ENCODE data around the gene SPATA17.
A peak's percentile ranks its signal among the peaks of the same experiment; 100 is the strongest.

SPATA17 gene

DNA sequence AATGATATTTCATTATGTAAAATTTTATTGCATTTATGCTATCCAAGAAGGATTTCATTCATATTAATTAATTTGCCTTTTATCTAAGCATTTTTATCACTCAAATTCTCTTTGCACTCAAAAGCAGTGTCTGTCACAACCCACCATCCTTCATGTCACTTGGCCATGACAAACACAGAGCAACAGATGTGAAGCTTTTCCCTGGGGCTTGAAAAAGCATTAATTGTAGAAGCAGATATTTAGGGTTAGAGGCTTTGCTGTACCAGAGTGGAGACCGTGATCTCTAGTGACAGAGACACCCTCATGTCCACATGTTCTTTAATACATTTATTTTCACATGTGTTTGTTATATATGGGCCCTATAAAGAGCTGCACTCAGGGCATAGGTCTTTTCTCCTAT is 230.5 kb downstream of the SPATA17 start:
- DNase-seq, result no peak

DNA sequence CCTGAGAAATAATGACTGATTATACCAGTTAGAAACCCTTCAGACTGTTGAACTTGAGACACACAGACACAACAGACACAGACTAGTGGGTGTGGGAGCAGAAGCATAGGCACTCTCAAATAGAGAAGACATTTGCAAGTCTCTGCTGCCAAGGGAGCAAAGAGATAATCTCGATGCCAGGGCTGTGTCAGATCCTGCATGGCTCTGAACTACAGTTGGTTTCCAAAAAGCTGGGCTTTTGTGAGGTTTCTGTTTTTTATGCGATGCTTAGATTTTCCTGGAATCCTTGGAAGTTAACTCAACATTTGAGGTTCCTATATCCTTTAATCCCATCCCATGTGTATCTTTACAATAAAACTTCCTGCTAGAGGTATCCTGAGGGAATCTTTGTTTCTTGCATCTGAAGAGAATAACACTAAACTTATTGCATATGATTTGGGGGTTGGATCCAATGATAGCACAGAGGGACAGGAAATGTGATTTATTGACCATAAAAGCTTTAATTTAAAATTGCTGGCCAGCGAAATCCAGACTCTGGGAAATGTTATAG is 236.4 kb downstream of the SPATA17 start:
- DNase-seq, result no peak

DNA sequence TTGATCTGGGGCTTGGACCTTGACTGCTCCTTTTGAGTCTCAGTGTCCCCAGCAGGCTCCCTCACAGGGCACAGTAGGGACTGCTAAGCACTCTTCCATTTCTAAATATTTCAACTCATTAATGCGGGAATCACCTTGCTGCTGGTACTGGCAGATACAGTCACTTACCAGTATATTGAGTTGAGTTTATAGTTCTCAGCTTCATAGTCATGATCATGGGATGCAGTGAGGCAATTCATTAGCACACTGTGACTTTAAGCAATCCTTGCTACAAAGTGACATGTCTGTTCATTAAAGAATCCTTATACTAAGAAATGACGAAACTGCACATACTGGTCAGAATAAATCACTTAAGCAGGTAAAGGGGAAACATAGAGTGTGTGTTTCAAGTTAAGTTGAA is 240.8 kb downstream of the SPATA17 start:
- no peak for DNase-seq

DNA sequence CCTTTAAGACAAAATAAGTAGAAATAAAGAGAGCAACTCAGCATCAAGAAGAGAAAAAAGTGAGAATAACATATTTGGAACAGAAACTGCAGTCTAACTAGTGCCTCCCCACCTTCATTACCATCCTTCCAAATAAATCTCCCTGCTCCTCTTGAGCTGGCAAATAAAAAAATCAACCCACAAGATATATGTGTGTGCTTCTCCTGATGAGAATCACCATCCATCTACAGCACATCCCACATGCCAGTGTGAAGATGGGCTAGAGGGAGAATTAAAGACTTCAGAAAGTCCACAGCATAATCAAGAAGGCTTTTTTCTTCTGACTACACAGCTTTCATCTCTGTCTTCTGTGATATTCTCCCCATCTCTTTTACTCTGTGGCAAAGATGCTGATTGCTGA is 244.1 kb downstream of the SPATA17 start:
- no peak for DNase-seq

DNA sequence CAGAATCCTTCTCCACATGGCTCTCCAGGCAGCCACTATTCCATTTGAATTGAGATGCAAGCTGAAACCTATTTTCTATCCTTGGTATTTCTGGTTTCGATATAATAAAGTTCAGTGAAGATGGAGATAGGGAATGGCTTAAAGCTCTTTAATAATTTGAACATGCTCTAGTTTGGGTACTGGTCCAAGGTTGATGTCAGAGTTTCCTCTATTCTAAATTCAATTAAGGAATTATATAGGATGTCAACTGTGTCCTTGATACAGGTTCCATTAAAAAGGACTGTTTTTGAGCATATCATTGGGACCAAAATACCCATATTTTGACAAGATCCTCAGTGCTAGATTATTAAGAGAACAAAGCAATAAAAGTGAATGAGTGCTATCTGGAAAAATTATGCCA is 245.3 kb downstream of the SPATA17 start:
- DNase-seq, result no peak

DNA sequence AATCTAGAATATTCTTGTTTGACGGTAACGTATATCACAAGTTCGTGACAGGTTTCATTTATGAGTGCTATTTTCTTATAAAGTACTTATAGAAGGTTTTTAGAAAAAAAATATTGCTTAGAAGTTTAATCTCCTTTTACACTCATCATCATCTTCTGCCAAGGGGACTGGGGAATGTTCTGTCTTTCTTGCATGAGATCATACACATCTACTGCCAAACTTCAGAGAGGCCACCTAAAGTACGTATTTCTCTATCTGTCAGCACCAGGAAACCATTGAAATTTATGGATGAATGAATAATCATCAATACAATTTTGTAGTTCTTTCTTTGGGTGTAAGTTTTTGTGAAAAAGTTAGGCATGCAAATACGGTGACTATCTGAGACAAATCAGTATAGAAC is 245.8 kb downstream of the SPATA17 start:
- no peak for DNase-seq

DNA sequence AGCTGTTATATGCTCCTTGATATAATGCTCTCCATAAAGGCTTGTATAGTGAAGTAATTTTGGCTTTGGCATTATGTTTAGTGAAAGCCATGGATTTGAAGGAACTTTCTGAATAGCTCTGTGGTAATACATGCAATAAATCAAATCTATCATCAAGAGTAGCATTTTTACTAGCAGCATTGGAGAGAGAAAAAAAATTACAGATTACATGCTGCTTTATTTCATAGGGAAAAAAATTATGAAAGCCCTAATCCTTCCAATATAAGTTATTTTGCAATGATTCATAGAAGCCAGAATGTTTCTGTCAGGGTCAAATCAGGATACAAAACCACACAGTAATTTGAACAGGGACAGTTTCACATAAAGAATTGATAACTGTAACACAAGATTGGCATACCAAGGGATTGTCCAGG is 250.0 kb downstream of the SPATA17 start:
- DNase-seq, result no peak

DNA sequence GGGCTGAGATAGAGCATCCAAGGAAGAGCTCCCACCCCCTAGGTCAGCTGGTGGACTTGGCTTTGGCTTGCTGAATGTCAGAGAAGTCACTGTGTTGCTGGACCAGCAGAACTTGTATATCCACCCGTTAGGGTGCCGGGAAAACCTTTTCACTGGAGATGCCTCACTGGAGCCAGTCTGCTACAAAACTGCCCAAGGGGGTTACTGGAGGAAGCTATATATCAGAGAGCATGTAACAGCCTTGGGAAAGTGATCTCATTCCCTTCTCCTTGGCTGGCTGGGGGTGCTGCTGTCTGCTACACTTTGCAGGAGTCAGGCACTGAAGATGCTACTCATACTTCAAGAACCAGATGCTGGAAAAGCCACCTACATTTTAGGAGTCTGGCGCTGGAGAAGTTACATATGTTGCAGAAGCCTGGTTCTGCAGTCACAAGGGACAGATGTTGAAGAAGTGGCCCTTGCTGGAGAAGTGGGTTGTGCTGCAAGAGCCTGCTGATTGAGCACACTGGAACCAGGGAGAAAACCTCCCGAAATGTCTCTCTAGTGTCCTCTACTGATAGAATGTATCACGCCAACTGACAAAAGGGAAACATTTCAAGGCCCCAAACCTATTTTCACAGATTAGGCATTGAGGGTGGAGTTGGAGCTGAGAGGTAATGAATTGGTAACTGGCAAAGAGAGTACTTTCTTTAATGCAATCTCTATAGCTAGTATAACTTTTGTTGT is 250.6 kb downstream of the SPATA17 start:
- DNase-seq, result no peak

DNA sequence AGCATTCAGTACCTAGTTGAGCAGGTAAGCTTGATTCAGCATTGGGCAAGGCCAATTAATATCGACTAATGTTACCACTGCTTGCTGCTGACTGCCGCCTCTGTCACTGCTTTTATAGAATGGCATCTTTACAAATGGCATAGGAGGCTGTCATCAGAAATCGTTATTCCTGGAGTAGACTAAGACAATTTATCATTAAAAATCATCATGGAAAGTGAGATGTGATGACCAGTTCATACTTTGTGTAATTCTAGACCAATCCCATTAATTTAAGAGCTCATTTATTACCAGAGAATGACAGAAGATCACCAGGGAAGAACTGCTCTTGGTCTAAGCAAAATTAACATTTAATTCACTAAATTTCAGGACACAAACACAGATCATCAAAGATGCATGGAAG is 254.0 kb downstream of the SPATA17 start:
- DNase-seq, result no peak

DNA sequence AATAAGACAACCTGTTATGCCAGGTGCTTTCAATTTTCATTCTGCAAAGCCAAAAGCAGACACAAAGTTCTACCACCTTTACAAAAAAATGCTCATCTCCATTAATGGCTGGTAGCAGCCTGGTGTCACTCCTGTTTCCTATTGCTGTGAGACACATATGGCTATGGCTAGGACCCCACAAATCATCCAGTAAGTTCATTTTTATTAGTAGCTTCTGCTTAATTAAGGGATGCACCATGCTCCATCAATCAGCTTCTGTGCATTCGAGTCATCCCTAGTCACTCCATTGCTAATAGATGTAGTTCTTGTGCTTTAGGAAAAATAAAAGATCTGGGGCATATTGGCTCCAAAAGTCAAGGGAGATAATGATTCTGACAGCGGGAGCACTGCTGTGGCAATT is 257.2 kb downstream of the SPATA17 start:
- no peak for DNase-seq

DNA sequence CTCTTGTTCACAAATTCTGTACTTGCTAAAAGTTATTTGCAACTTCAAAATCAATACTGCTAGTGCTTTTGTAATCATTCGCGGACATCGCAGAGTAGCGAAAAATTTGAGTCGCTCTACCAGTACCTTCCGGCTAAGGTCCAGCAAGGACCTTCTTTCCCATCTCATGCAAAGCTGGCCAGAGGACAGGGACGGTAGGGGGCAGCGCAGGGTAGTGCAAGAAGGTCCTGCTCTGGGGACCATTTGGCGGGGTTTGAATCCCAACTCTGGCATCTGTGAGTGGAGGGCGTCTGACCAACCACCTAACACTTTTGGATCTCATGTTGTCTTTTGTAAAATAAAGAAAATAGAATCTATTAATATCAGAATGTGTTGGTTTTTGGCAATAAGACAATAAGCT is 258.3 kb downstream of the SPATA17 start:
- DNase-seq, result no peak

DNA sequence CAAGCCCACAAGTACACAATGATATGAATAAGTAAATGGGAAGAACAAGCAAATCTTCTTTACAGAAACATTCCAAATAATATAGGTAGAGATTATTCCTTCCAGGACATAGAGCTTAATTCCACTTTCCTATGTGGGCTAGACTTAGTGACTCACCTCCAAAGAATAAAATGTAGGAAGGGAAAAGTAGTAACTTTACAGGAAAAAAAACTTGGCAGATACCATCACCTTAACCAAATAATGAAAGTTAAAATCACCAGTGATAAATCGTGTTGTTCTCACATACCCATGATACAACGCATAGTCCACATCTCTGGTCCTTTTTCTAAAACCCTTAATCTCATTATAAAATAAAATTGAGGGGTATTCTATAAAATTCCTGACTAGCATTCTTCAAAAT is 260.8 kb downstream of the SPATA17 start:
- no peak for DNase-seq

DNA sequence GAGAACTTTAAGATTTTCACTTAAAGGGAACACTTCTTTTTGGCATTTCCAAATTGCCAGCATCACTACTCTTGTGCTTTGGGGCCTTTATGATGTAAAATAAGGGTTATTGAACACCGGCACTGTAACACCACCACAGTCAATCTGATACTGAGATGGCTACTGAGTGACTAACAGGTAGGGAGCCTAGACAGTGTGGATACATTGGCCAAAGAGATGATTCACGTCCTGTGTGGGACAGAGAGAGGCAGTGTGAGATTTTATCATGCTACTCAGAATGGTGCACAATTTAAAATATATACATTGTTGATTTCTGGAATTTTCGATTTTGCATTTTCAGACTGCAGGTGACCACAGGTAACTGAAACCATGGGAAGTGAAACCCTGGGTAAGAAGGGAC is 261.6 kb downstream of the SPATA17 start:
- DNase-seq, result no peak

DNA sequence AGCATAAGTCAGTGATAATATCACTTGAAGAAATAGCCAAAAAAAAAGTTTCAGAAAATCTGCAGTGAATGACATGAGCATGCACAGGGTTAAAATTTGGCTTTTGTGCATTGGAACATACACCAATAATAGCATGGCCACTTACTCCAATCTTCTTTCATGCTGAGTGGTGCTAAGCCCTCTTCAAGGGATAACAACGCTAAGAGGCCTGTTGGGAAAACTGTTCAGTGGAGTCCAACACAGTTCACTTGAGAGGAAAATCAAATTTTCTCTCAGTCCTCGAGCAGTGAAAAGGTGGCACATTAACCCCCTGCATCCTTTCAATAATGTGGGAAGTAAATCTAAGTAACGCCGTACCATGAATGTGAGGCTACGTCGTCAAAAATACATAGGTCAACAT is 264.7 kb downstream of the SPATA17 start:
- DNase-seq, result no peak

DNA sequence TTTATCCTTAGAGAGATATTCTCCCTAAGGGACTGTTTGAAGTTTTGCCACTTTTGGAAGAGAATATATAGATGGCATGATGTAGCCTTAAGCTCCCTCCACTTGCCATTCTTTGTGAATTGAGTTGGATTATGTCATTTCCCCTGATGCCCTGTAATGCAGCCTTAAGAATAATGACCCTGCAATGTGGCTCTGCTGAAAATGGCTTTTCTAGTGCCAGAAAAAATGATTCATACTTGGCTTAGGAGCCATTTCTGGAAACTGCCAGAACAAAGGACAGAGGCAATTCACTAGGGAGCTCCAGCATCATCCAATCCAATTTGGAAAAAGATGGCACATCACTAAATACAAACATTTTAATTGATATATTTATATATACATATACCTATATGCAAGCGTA is 265.3 kb downstream of the SPATA17 start:
- DNase-seq, result no peak

DNA sequence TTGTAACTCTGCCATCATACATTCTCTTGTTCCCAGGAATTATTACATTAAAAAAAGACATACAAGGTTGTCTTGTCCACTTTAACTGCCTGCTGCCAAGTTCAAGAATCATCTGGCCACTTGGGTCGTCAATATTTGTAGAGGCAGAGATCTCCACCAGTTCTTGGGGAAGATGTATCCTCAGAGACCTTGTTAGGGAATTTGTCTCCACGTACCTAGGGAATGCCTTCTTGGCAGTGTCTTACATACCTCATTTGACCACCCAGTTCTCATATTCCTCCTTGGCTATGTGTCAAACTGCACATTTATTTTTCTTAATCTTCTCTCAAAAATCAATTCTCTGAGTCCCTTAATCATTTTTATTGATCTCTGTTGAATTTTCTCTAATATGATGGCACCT is 266.0 kb downstream of the SPATA17 start:
- no peak for DNase-seq

DNA sequence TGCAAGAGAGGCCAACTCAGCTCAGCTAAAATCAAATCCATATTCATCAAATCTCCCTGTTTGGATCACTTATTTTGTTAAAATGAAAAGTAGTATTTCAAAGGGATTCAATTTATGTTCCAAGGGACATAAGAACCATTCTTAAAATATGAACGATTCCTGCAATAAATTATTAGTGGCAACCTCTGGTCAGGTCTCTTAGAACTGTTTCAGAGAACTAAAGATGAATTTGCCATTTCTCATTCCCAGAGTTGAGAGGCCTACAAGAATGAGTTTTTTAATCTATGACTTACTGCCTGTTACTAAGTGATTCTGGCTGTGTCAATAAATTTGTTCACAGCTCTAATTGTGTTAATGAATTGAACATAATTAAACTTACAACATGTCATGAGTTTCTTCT is 268.5 kb downstream of the SPATA17 start:
- no peak for DNase-seq

DNA sequence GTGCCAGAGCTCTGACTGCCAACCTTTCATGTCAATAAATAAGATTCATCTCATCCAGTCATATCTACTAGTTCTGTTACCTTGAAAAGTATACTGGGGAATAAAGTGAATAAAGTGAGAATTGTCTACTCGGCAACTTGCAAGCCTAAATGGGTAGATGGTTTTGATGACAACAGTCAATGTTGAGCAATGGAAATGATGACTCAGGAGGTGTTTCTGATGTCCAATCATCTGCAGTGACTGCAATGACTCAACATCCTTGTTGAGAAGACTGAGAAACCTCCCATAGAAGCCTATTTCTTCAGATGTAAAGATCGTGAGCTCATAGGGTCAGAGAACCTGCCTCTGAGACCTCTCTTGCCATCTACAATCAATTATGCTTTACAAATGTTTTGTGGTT is 276.4 kb downstream of the SPATA17 start:
- peak; percentile 87 for DNase-seq

DNA sequence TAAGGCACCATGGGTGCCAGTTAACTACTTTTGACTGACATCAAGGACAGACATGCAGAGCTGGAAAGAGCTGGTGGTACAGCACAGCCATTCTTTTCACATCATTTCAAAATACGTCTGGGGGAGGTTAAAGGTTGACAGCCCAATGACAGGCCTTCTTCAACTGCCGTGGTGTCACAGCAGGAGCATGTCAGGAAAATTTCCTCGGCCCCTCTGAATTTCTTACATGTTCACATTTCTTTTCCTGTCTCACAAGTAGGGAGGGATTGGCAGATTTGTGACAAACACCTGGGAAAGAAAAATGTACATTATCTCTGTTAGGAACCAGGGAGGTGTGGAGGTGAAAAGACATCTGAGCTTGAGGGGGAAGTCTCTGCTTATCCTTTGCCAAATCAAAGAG is 279.1 kb downstream of the SPATA17 start:
- DNase-seq, result no peak

DNA sequence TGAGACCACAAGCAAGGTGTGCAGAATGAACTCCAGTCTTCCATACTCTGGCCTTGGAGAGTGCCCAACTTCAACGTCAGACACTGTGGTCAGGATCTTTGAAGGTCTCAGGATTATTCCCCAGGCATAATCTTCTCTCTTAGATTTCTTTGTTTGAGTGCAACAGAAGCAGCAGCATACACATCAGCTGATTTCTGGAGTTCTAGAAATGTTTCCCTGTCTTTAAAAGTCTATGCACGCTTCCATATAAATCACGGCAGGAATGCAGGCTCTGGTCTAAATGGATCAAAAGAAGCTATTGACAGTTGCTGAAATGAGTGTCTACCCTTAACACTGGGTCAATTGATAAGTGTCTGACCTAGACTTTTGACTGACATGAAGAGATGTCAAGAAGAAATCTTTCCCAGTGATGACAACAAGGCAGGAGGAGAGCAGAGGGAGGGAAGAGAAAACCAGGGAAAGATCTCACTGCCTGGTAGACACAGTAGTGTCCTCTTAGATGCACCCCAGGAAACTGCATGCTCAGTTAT is 279.7 kb downstream of the SPATA17 start:
- no peak for DNase-seq

DNA sequence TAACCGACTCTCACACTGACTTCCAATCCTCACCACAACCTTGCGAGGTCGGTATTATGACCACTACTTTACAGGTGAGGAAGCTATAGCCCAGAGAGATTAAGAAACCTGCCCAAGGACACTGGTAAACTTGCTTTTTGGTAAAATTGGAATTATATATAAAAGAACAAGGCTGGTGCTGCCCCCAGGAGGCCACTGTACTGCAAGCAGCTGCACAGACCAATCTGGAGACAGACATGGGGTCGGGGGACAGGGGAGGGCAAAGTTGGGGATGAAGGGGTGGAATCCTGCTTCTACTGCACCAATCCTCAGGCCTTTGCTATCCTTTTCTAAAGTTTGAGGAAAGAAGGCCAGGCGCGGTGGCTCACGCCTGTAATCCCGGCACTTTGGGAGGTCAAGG is 280.8 kb downstream of the SPATA17 start:
- no peak for DNase-seq

DNA sequence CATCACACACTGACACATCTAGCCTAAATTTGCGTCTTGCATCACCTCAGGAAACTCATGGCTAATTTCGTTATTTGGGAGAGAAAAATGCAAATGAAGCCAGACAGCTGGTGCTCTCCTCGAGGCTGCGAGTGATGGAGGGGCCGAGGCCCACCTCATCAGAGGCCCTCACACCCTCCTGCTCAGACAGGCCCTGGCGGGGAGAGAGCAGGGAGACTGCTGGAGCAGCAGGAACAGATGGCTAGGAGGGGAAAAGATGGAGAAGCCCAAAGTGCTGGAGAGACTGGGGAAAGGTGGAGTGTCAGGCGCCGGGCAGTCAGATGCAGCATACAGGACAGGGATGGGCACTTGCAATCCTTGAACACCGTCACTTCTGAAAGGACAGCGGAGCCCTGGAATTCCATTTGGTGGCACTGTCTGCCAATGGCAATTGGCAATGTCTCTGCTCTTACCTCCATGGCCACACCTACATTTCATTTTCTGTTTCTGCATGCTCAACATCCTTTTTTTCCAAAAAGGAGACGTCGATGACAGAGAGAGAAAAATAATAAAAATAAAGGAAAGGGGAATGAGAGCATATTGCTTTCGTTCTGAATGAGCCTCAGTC is 286.2 kb downstream of the SPATA17 start:
- DNase-seq, result no peak

DNA sequence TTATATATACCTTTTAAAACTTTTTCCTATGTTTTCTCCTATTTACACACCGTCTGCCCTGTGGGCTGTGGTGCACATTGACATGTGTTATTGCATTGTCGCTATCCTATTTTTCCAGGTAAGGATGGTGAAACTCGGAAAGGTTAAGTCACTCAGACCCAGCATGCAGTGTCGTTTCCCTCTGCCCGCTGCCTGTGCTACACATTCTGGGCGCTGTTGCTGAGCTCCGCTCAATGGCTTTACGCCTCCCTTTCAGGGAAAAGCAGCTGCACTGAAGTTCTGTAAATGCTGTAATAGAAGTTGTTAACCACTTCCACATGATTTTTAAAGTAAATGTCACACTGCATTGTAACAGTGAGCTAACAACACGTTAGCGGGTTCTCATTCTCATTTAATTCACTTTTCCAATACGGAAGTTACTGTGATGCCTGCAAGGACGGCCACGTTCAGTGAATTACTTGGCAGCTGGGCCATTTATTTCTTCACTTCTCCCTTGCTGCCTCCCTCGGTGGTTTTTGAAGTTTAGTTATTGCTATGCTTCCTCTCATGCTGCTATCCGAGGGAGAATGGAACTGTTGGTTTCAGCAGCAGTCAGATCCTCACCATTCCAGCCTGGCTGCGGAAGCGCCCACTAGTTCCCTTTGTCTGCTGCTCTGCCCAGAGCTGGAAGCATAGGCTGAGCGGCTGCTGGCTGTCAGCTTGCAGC is 288.7 kb downstream of the SPATA17 start:
- DNase-seq, result no peak
